ENCODE measurements around the gene PHLPP1. TPM values are rescaled to one million over a fixed set of nuclear protein-coding genes. Genes with fewer than 3 reads are reported as not detected.

The PHLPP1 gene
- total RNA-seq, 2 experiments from 2014 or later, result 9.0 to 12.4 TPM

DNA sequence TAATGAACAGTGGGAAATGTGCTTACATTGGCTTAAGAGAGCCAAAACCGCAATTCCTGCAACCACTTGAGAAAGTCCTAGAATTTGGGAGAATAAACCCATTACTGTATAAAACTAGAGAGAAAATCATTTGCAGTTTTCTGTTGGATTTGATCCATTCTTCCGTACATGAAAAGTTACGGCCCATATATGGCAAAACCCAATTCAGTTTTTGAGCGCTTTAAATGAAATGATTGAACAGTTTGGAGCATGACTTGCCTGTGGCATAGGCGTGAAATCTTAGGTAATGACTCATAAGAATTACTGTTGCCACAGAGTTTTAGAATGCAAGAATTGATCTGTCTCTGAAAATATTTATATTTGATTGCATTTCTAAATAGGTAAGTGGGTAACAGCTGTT, 52.0 kb downstream of the PHLPP1 start:
- TF ChIP-seq CTCF (conservative IDR thresholded peaks at IDR 0.05; ENCODE audit: low read length) (no peak), EZH2phosphoT487 (IDR thresholded peaks at IDR 0.05; ENCODE audit: borderline replicate concordance, low read depth, low read length) (no peak)
- intact Hi-C loops (cut with micrococcal nuclease; ENCODE audit: unreplicated experiment), result no loop called here
- DNase-seq (ENCODE audit: low spot score), result no peak
- Histone ChIP-seq H3K9me3 (ENCODE audit: low read length) (no peaks in the 10 kb centered on the region), H3K4me2 (ENCODE audit: low read length) (no peak overlapping the region), H4K20me1 (ENCODE audit: insufficient read depth, low read length) (no peaks in the 10 kb centered on the region), H2AFZ (ENCODE audit: low read length) (no peak overlapping the region), H3K27ac (ENCODE audit: low read depth, low read length, poor library complexity, severe bottlenecking) (no peak overlapping the region), H3K4me1 (ENCODE audit: insufficient read depth, low read length, poor library complexity, severe bottlenecking) (peaks cover 5% of the 10 kb centered on the region), H3K36me3 (ENCODE audit: insufficient read depth, low read length) (no peaks in the 10 kb centered on the region), H3K9me2 (ENCODE audit: insufficient read depth, low read length) (no peaks in the 10 kb centered on the region), H3K79me2 (ENCODE audit: insufficient read depth, low read depth, low read length) (no peaks in the 10 kb centered on the region), H3K4me3 (ENCODE audit: low read depth, low read length, poor library complexity, severe bottlenecking) (no peak overlapping the region)
- no TSS peak for BruUV-seq (replicated peaks)
- ChIA-PET CTCF (ENCODE audit: unreplicated experiment) (no interaction called here), POLR2A (no interaction called here)

GRCh38 chr18:62767836-62768557, 52.7 kb downstream of the PHLPP1 start:
- Histone ChIP-seq H3K4me2 (ENCODE audit: low read length) (peak overlapping the region; percentile 20; the same call in 1 of the 2 replicates), H4K20me1 (ENCODE audit: insufficient read depth, low read length) (no peaks in the 10 kb centered on the region), H3K4me1 (ENCODE audit: insufficient read depth, low read length, poor library complexity, severe bottlenecking) (peaks cover 5% of the 10 kb centered on the region), H3K9me2 (ENCODE audit: insufficient read depth, low read length) (no peaks in the 10 kb centered on the region), H2AFZ (ENCODE audit: low read length) (no peak overlapping the region), H3K9me3 (ENCODE audit: low read length) (no peaks in the 10 kb centered on the region), H3K4me3 (ENCODE audit: low read depth, low read length, poor library complexity, severe bottlenecking) (no peak overlapping the region), H3K27ac (ENCODE audit: low read depth, low read length, poor library complexity, severe bottlenecking) (no peak overlapping the region), H3K79me2 (ENCODE audit: insufficient read depth, low read depth, low read length) (no peaks in the 10 kb centered on the region), H3K36me3 (ENCODE audit: insufficient read depth, low read length) (no peaks in the 10 kb centered on the region)
- ChIA-PET POLR2A (no interaction called here), CTCF (ENCODE audit: unreplicated experiment) (no interaction called here)
- no TSS peak for BruUV-seq (replicated peaks)
- TF ChIP-seq CTCF (conservative IDR thresholded peaks at IDR 0.05; ENCODE audit: low read length), result no peak
- TF ChIP-seq EZH2phosphoT487 (IDR thresholded peaks at IDR 0.05; ENCODE audit: borderline replicate concordance, low read depth, low read length), result no peak
- intact Hi-C loops (cut with micrococcal nuclease; ENCODE audit: unreplicated experiment), result no loop called here
- no peak for DNase-seq (ENCODE audit: low spot score)

GRCh38 chr18:62768558-62768943, 53.2 kb downstream of the PHLPP1 start:
- H3K4me2 ChIP-seq (ENCODE audit: low read length), result no peak overlapping the region
- peaks cover 5% of the 10 kb centered on the region for H3K4me1 ChIP-seq (ENCODE audit: insufficient read depth, low read length, poor library complexity, severe bottlenecking)
- H3K36me3 ChIP-seq (ENCODE audit: insufficient read depth, low read length), result no peaks in the 10 kb centered on the region
- H4K20me1 ChIP-seq (ENCODE audit: insufficient read depth, low read length), result no peaks in the 10 kb centered on the region
- H3K9me3 ChIP-seq (ENCODE audit: low read length), result no peaks in the 10 kb centered on the region
- no peak overlapping the region for H3K27ac ChIP-seq (ENCODE audit: low read depth, low read length, poor library complexity, severe bottlenecking)
- H3K9me2 ChIP-seq (ENCODE audit: insufficient read depth, low read length), result no peaks in the 10 kb centered on the region
- H3K79me2 ChIP-seq (ENCODE audit: insufficient read depth, low read depth, low read length), result no peaks in the 10 kb centered on the region
- CTCF ChIA-PET (ENCODE audit: unreplicated experiment), result no interaction called here
- intact Hi-C loops (cut with micrococcal nuclease; ENCODE audit: unreplicated experiment), result no loop called here
- POLR2A ChIA-PET, result no interaction called here
- BruUV-seq (replicated peaks), result no TSS peak
- H2AFZ ChIP-seq (ENCODE audit: low read length), result no peak overlapping the region
- no peak for DNase-seq (ENCODE audit: low spot score)
- TF ChIP-seq CTCF (conservative IDR thresholded peaks at IDR 0.05; ENCODE audit: low read length) (no peak), EZH2phosphoT487 (IDR thresholded peaks at IDR 0.05; ENCODE audit: borderline replicate concordance, low read depth, low read length) (no peak)
- no peak overlapping the region for H3K4me3 ChIP-seq (ENCODE audit: low read depth, low read length, poor library complexity, severe bottlenecking)

All from OCI-LY7 (cell line).